ENCODE data around the gene COX6A2.

The COX6A2 gene

DNA sequence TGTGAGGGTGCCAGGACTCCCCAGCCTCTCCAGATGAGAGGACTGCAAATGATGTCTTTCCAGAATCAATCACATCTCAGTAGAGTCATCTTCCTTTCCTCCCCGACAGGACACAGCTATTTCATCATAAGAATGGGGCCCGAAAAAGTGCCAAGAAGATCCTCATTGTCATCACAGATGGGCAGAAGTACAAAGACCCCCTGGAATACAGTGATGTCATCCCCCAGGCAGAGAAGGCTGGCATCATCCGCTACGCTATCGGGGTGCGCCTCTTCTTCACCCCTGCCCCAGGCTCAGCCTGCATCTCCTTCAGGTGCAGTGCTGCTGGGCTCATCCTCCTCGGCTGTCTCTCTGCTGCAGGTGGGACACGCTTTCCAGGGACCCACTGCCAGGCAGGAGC, 20.8 kb downstream of the COX6A2 start:
- no peak for DNase-seq

DNA sequence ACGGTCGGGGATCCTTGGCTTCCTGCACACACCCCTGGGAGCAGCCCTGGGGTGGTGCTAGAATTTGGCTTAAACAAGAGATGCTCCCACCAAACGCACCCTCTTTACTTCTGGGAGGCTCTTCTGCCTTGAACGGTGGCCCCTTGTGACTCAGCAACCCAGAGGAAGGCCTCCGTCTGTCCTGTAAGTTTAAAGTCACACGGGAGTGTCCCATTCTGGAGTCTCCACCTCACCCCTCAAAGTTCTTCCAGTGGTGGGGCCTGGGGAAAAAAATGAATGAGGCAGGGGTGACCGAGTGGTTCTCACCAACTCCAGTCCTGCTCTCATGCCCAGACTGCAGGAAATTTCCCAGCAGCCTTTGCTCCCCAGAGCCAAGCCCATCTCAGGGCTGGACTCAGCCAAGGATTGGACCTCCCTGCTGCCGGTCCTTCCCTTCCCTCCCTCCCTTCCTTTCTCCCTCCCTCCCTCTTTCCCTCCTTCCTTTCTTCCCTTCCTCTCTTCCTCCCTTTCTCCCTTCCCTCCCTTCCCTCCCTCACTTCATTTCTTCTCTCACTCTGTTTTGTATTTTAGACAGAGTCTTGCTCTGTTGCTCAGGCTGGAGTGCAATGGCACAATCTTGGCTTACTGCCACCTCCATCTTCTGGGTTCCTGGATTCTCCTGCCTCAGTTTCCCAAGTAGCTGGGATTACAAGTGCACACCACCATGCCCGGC, 23.7 kb downstream of the COX6A2 start:
- DNase-seq: peak; percentile 9

DNA sequence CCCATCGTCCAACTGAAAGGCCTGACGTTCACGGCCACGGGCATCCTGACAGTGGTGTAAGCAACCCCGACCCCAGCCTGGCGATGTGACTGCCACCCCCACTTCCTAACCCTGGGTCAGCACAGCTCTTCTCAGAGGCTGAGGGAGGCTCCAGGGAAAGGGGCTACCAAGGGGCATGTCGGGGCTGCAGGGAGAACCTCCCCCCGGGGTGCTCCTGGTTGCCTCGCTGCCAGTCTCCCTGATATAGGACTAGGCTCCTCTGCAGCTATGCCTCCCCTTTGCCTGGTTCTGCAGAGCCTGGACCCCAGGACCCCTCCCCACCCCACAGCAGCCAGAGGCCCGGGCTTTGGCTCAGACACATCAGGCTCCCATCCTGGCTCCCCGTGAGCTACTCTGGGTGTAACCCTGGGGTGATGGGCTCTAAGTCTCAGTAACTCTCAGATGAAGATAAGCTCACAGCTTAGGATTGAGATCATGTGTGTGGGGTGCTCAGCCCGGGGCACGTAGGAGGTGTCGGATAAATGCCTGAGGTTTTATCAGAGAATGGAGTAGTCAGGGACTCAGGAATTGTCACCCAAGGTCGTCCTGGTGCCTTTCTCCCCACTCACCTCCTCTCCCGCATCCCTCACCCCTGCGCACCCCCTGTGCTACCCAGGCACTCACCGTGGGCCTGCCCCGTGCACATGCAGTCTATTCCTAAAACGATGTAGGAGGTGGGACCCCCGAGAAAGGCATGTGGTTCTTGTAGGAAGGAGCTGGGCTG, 24.4 kb downstream of the COX6A2 start:
- DNase-seq: no peak

DNA sequence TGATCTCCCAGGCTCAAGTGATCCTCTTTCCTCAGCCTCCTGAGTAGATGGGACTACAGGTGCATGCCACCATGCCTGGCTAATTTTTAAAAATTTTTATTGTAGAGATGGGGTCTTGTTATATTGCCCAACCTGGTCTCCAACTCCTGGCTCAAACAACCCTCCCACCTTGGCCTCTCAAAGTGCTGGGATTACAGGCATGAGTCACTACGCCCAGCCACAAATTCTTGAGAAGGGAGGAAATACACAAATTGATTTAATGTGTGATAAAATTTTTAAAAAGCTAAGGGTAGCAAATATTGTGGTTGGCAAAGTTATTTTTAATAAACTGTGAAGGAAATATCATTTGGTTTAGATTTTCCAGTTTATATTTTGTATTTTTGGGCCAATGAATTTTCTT, 25.5 kb downstream of the COX6A2 start:
- no peak for DNase-seq

DNA sequence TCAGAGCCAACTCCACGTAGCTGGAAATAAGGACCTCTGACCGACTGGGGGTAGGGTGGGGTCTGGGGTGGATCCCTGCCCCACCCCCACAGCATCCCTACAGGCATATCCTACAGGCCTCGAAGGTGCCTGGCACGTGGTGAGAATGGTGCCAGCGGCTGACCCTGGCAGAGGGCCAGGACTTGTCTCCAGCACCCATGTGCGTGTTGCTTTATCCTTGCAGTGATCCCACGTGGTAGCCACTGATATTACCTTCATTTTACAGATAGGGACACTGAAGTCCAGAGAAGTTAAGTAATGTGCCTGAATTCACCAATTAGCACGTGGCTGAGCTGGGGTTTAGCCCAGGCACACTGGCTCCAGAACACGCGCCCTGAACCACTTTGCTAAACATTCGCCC, 26.7 kb downstream of the COX6A2 start:
- no peak for DNase-seq

DNA sequence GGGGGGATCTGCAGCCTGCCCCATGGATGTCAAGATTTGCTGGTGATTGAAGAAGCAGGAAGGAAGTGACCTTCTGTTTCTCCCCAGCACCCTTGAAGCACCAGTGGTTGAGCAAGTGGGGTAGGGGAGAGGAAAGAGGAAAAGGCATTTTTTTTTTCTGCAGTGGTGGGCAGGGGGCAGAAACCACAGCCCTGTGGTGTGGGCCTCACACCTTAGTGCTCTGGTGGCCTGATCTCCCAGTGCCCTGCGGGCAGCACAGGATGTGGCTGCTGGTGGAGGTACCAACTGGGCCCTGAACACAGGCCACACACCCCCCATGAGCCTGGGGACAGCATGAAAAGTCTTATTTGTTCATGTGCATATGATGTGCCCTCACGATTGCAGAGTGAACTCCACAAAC, 28.0 kb downstream of the COX6A2 start:
- DNase-seq: no peak

DNA sequence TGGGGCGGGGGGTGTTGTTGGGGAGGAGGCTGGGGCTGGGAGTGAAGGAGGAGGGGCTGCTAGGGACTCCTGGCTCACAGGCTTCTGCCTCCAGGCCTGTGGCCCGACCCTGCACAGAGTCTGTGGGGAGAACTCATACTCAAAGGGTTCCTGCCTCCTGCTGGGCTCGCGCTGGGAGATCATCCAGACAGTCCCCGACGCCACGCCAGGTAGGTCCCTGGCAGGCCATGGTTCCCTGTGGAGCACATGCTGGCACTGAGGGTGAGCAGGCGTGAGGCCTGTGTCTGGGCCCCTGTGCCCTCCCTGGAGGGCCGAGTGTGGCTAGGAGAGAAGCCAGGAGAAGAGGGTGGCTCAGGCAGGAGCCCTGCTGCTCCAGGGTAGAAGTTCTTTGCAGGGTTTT, 30.5 kb downstream of the COX6A2 start:
- DNase-seq: no peak

DNA sequence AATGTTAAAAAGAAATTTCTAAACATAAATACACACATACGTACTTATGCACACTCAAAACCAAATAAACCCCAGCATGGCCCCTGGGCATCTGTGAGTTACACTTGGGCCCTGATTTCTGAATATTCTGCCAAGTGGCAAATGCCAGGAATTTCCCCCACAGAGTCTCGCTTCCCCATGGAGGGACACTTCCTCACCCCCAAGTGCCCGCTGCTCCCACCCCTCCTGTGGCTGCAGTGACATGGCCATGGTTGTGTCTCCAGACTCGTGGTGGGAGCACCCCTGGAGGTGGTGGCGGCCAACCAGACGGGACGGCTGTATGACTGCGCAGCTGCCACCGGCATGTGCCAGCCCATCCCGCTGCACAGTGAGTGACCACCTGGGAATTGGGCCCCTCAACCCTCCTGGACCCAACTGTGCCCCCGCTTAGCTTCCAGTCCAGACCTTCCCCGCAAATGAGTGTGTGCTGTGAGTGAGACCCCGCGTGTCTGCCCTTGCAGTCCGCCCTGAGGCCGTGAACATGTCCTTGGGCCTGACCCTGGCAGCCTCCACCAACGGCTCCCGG, 31.0 kb downstream of the COX6A2 start:
- DNase-seq: no peak

DNA sequence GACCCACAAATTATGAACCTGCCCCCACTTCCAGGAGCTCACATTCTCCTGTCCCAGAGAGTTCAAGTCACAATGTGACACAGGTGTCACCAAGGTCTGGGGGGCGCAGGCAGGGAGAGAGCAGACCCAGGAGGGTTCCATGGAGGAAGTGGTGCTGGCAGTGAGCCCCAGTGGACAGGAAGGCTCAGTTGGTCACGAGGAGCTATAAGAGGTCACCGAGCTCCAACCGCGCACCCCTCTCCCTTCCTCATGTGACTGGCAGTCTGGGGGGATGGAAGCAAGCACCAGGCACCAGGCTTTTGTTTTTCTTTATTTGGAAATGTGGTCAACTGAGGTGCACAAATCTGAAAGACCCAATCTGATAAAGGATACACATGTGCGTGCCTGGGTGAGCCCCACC, 32.5 kb downstream of the COX6A2 start:
- DNase-seq: no peak

DNA sequence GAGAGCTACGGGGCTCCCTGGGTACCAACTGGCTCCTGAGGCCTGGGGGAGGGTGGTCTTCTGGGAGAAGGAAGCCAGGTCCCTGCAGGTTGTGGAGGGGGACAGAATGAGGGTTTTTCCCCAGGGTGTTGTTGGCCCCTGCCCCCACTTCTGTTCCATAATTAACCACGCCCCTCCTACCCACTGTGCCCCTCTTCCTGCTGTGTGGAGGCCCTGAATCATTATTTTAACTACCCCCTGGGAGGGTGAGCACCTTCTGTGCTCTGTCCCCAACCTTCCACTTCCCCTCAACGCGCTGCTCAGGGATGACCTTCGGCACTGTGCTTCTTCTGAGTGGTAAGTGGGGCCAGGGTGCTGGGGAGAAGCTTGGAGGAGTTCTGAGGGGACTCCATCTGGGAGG, 35.1 kb downstream of the COX6A2 start, which contains the start of gene ITGAD:
TSS of gene ITGAD (plus strand) at position 280 of the 400 bp plus-strand sequence. CDS start at position 306, 26 bp downstream.
- no peak for DNase-seq

DNA sequence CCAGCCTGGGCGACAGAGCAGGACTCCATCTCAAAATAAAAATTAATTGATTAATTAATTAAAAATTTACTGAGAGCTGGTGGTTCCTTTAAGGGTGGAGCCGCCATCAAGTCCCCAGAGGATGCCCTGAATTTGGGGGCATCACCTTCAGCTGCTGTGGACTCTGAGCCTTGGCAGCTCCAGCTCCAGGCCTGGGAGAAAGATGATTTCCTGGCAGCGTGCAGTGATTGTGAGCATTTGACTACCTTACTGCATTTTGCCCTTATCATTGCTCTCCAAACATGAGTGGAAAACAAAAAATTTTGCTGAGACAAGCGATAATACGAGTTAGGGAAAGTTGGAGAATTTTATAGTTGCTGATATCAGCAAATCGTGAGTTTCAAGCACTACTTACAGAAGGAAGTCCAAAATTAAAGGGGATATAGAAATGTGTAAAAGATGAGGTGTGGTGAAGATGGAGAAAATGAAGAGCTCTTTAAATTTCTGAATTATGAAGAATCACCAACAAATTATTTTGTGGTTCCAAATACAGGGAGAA, 37.6 kb downstream of the COX6A2 start:
- DNase-seq: no peak

DNA sequence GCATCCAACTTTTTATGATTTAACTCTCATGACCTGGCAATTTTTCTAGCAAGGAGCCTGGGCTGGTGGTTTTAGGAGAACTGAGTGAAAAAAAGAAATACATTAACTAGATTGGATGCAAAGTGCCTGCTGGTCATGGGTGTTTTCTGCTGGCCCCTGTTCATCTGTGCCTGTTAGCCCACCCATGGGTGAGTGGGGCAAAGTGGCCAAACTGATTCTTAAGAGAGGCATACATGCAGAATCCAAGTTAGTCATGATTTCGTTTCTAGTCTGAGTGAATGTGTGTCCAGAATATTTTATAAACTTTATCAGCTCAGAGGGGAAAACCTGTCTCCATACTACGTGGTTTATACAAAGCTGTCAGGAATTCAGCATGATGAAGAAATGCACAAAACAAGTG, 39.6 kb downstream of the COX6A2 start:
- DNase-seq: no peak

DNA sequence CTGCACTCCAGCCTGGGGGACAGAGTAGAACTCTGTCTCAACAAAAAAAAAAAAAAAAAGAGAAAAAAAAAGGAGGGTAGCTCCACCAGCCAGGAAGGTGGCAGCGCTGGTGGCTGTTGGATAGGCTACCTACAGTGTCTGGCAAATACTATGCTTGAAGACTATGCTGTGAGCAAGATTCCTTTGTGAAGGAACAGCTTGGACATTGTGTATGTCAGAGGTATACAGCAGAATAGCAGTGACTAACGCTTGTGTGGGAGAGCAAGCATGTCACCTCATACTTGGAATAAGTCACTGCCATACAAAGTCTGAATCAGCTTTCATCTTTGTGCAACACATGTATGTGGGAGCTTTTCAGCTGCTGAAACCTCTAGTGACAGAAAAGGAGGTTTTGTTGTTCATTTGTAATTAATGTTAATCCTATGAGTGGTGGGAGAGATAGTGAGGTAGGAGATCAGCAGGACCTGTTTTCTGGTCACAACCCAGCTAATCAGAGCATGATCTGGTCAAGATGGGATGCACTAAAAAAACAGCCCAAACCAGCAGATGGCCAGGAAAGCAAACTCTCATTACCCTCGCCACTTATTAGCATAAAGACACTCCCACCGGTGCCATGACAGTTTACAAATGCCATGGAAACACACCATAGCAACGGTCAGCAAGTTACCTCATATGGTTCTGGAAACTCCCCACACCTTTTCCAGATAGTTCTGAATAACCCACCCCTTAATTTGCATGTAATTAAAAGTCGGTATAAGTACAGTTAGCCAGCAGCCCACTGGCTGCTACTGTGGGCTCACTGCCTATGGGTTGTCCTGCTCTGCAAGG, 41.8 kb downstream of the COX6A2 start:
- no peak for DNase-seq

DNA sequence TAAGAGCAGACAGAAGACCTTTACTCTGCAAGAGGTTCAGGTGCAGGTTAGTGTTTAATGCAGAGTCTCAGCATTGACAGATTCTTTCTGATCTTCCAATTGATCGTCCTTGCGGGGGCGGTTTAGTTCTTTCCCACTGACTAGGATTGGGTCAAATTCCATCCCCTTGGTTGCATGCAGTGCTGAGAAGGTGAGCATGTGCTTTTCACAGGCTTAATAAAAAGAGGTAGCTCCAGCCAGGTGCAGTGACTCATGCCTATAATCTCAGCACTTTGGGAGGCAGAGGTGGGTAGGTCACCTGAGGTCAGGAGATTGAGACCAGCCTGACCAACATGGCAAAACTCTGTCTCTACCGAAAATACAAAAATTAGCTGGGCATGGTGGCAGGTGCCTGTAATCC, 42.5 kb downstream of the COX6A2 start:
- DNase-seq: no peak

DNA sequence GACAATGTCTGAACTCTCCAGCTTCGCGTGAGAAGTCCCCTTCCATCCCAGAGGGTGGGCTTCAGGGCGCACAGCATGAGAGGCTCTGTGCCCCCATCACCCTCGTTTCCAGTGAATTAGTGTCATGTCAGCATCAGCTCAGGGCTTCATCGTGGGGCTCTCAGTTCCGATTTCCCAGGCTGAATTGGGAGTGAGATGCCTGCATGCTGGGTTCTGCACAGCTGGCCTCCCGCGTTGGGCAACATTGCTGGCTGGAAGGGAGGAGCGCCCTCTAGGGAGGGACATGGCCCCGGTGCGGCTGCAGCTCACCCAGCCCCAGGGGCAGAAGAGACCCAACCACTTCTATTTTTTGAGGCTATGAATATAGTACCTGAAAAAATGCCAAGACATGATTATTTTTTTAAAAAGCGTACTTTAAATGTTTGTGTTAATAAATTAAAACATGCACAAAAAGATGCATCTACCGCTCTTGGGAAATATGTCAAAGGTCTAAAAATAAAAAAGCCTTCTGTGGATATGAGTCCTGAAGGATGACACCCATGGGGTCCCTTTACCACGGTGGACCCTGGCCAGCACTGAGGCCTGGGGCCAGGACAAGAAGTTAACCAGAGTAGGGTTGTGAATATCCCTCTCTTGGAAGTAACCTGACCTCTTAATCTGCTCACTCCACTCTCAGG, 45.5 kb downstream of the COX6A2 start:
- peak; percentile 46 for DNase-seq

DNA sequence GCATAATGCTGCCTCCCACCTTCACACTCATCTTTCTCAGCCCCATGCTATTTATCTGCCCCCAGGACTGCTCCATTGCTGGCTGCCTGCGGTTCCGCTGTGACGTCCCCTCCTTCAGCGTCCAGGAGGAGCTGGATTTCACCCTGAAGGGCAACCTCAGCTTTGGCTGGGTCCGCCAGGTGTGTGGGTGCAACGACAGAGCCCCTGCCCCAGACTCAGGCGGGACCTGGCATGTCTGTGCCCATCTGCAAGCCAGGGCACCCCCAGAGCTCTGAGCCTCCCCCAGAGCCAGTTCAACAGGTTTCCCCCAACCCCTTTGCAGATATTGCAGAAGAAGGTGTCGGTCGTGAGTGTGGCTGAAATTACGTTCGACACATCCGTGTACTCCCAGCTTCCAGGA, 48.0 kb downstream of the COX6A2 start:
- no peak for DNase-seq
